ENCODE data around the gene MED20. TPM values are rescaled to one million over a fixed set of nuclear protein-coding genes. Genes with fewer than 3 reads are reported as not detected.
A peak's percentile ranks its signal among the peaks of the same experiment; 100 is the strongest.

MED20 gene
- total RNA-seq, 1 donor from 2014 or later: 13.5 TPM

DNA sequence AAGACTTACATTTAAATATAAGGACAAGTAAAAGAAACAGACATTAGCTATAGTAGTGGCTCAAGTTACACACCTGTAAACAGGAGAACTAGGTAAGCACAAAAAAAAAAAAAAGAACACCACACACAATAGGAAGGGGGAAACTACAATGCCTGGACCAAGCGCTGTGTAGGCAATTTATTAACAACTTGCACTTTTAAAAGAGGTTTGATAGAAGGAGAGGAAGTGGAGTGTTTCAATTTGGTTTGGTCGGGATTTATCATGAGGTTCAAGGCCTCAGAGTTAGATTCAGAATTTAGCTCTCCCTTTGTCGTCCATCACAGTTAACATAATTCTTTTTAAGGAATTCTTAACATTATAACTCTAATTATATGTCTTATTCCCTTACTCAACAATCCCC, 24.7 kb downstream of the MED20 start:
- DNase-seq (ENCODE audit: low spot score in 2 of 2): no peak
- intact Hi-C loops (cut with DNase I): no loop called here
- no peaks in the 10 kb centered on the region for H3K9me3 ChIP-seq
- no peaks in the 10 kb centered on the region for H3K27me3 ChIP-seq
- peak overlapping the region in 1 of 2 donors; percentile 86 for H3K27ac ChIP-seq
- H3K36me3 ChIP-seq: no peaks in the 10 kb centered on the region
- peak overlapping the region in 1 of 2 donors; percentile 87 for H3K4me3 ChIP-seq
- H3K4me1 ChIP-seq: peaks cover 0 to 10% of the 10 kb centered on the region in 2 donors
- no peak for TF ChIP-seq CTCF (IDR thresholded peaks at IDR 0.05)

DNA sequence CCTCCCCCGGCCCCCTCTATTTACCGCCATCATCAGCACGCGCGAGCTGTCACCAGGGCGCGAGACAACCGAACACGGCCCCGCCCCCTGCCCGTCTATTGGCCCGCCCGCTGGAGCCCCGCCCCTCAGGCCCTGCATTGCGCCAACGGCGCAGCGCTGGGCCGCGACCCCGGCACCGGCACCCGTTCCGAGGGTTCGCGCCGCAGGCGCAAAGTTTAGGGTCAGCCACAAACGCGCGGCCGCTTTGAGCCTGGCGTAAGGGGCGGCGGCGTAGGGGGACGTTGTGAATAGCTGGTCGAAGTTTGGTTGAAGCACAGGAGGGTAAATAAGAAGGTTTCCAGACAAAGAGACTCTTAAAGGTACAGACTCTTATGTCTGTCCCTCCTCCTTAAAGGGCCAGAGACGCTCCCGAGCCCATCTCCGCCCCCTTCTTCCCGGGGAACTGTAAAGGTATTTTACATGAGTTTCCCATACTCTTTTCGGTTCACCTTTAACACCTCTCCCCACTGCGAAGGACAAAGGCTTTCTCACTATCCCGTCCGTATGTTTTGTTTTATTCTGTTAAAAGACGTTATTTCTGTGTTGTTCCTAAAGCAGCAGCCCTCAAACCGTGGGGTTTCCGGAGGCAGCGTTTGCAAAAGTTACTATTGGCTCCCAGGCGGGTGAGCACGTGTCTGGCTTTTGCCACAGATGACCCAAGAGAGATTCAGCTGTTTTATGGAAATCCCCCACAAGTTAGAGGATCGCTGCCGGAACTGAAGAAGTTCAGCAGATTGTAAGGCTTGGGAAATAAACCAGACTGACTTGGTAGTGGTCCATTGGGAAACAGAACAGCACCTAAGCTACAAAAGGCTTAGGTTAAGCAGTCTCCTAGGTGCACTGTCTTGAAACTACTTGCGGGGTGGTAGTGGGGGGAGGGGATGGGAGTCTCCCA, 25.4 kb downstream of the MED20 start, which contains the start of gene USP49:
Gene USP49, minus strand, starts transcription at position 76 of the 934 bp plus-strand sequence. CDS start 88,392 bp downstream, outside the sequence.
- DNase-seq (ENCODE audit: low spot score in 2 of 2): peak; percentile 40 to 94
- Histone ChIP-seq H3K36me3 (no peaks in the 10 kb centered on the region), H3K4me1 (peaks cover 0 to 10% of the 10 kb centered on the region in 2 donors), H3K27ac (peak within 1 kb of the TSS; percentile 79 to 86), H3K4me3 (peak within 1 kb of the TSS; percentile 69 to 87), H3K9me3 (no peaks in the 10 kb centered on the region), H3K27me3 (no peaks in the 10 kb centered on the region)
- intact Hi-C loops (cut with DNase I): loop anchor here (1.0 to 2.0 kb wide), 4 partner anchors 26 to 155 kb away; partner anchors contain the start of genes BYSL, CCND3, MED20 and PRICKLE4
- TF ChIP-seq CTCF (IDR thresholded peaks at IDR 0.05): no peak

DNA sequence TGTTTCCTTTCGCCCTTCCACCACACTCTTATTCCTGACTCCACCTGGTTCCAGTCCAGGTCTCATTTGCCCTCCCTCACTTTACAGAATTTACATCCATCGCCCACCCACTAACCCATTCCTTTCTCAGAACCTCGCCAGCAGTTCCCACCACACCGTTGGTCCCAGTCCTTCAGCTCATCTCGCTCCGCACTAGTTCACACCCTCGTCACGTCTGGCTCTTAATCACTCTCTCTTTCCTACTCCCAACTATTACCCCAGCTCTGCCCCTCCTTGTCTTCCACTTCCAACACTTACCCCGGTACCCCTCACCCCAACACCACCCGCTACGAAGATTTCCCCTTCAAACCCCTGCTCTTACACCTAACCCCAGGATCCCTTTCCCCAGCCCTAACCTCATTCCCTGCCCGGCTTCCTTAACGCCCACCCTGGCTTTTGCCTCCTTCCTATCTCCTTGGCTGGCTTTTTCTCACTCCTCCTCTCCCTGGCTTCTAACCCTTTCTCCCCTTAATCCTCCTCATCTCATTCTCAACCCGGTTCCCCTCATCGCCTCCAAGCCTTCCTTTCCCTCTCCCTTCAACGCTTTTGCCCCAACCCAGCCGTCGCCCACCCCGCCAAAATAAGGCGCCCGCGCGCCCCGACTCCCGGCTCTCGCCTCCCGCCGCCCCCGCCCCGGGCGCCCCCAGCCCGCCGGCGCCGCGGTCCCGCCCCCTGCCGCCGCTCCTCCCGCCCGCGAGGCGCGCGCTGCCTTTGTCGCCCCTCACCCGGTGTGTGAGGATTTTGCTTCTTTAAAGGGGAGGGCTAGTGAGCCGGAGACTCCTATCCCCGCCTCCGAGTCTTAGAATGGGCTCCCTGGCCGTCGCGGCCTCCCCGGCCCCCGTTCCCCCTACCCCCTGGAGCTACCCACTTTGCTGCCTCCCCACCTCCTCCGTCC, 26.3 kb downstream of the MED20 start:
- DNase-seq (ENCODE audit: low spot score in 2 of 2): no peak
- no peak for TF ChIP-seq CTCF (IDR thresholded peaks at IDR 0.05)
- intact Hi-C loops (cut with DNase I): loop anchor here (1.0 to 2.0 kb wide), 4 partner anchors 27 to 156 kb away; partner anchors contain the start of genes BYSL, CCND3, MED20 and PRICKLE4
- Histone ChIP-seq H3K4me1 (peaks cover 0 to 10% of the 10 kb centered on the region in 2 donors), H3K4me3 (peak overlapping the region; percentile 69 to 87), H3K9me3 (no peaks in the 10 kb centered on the region), H3K27me3 (no peaks in the 10 kb centered on the region), H3K27ac (peak overlapping the region; percentile 79 to 86), H3K36me3 (no peaks in the 10 kb centered on the region)

DNA sequence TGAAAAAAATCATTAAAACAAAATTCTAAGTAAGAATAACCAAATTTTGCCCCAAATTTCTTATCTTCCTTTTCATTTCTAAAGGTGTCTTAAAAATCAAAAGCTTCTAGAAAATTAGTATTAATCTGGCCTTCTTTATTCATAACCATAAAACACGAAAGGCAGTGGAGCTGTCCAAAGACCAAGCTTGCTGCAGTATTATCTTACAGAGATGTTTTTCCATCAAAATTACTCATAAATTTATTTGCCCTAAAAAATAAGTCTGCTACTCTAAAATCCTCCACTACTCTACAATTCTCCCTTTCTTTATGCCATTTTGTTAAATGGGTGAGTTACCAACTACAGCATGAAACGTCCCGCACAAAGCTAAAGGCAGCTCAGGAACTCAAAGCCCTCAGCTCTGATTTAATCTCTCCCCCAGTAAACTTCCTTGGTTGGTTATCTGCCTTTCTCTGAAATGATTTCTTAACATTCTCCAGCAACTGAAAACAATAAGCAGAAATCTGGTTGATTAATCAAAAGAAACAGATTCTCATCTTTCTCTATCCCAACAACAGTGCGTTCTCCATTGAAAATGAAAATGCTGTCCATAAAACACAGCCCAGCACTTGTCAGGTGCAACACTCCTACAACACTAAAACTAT, 27.9 kb downstream of the MED20 start:
- TF ChIP-seq CTCF (IDR thresholded peaks at IDR 0.05): no peak
- Histone ChIP-seq H3K27ac (no peak overlapping the region), H3K36me3 (no peaks in the 10 kb centered on the region), H3K4me3 (no peak overlapping the region), H3K27me3 (no peaks in the 10 kb centered on the region), H3K9me3 (no peaks in the 10 kb centered on the region), H3K4me1 (peaks cover 0 to 10% of the 10 kb centered on the region in 2 donors)
- no peak for DNase-seq (ENCODE audit: low spot score in 2 of 2)
- intact Hi-C loops (cut with DNase I): no loop called here

GRCh38 chr6:41887331-41887751, 33.6 kb downstream of the MED20 start:
- DNase-seq (ENCODE audit: low spot score in 2 of 2): no peak
- H3K27me3 ChIP-seq: no peaks in the 10 kb centered on the region
- no peak overlapping the region for H3K27ac ChIP-seq
- H3K9me3 ChIP-seq: no peaks in the 10 kb centered on the region
- H3K36me3 ChIP-seq: no peaks in the 10 kb centered on the region
- H3K4me3 ChIP-seq: no peak overlapping the region
- intact Hi-C loops (cut with DNase I): no loop called here
- no peaks in the 10 kb centered on the region for H3K4me1 ChIP-seq
- TF ChIP-seq CTCF (IDR thresholded peaks at IDR 0.05): no peak

Data from ascending aorta (tissue), 2 donors.